Non-pigmented ciliary epithelial cell (primary cell): Measurements from ENCODE around the gene TEDC2.
"Not testable (repeated sequence)": the region's sequence is repeated elsewhere in the genome, so short reads cannot be mapped to it uniquely, and the experiment has no call there.

ENCODE experiments used
- DNase-seq: peaks from one replicate; pipeline ENCODE4 v3.0.0-alpha.2; 2010; ENCODE audit warnings: low read depth

TEDC2 gene

GRCh38 chr16:2477327-2477726 is 17.4 kb downstream of the TEDC2 start:
- DNase-seq = no peak

GRCh38 chr16:2478279-2478678 is 18.4 kb downstream of the TEDC2 start:
- DNase-seq = no peak

DNA sequence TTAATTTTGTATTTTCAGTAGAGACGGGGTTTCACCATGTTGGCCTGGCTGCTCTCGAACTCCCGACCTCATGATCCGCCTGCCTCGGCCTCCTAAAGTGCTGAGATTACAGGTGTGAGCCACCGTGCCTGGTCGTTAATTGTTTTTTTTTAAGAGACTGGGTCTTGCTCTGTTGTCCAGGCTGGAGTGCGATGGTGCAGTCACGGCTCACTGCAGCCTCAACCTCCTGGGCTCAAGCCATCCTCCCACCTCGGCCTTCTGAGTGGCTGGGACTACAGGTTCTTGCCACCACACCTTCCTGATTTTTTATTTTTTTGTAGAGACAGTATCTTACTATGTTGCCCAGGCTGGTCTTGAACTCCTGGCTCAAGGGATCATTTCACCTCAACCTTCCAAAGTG is 20.1 kb downstream of the TEDC2 start:
- DNase-seq = not testable (repeated sequence)

DNA sequence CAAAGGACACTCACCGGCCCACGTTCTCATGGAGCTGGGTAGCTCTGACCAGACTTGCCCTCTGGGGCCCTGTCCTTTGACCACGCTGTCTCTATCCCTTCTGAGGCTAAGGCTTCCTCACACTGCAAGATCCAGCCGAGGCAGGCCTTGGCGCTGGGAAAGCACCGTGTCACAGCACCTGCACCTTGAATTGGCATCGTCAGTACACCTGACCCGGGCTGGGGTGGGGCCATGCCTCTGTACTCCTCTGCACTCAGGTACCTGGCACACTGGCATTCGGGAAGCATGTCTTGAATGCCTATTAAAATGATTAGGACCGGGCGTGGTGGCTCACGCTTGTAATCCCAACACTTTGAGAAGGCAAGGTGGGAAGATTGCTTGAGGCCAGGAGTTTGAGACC is 21.0 kb downstream of the TEDC2 start:
- DNase-seq = no peak

DNA sequence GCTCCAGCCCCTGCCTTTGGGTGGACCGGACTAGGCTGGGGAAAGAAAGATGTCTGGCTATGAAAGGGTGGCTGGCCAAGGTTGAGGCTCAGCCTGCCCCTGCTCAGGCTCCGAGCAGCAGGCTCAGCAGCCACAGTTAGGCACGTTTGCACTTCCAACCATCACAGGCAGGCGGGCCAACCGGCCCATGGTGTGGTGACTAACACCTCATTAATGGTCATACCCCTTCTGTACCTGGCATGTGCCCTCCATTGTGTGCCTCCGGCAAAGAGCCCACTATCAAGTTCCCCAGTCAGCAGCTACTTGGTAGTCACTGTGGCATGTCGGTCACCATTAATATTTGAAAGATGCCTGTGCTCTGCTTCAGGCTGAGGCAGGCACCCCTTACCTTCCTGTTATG is 21.8 kb downstream of the TEDC2 start:
- DNase-seq = no peak

DNA sequence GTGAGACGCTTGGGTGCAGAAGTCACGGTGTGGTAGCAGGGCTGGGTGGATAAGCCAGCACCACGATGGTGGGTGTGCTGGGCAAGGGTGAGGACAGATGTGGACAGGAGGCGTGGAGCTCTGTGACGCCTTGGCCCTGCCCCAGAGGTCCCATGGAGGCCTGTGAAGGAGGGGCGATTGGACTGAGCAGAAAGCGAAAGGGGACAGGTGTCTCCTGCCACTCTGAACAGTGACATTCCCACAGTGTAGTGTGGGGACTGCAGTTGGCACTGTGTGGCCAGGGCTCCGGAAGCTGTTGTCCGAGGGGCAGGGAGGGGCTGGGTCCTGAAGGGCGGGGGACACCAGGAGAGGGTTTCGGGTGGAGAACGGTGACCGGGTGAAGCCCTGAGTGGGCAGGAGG is 22.3 kb downstream of the TEDC2 start:
- DNase-seq = no peak

DNA sequence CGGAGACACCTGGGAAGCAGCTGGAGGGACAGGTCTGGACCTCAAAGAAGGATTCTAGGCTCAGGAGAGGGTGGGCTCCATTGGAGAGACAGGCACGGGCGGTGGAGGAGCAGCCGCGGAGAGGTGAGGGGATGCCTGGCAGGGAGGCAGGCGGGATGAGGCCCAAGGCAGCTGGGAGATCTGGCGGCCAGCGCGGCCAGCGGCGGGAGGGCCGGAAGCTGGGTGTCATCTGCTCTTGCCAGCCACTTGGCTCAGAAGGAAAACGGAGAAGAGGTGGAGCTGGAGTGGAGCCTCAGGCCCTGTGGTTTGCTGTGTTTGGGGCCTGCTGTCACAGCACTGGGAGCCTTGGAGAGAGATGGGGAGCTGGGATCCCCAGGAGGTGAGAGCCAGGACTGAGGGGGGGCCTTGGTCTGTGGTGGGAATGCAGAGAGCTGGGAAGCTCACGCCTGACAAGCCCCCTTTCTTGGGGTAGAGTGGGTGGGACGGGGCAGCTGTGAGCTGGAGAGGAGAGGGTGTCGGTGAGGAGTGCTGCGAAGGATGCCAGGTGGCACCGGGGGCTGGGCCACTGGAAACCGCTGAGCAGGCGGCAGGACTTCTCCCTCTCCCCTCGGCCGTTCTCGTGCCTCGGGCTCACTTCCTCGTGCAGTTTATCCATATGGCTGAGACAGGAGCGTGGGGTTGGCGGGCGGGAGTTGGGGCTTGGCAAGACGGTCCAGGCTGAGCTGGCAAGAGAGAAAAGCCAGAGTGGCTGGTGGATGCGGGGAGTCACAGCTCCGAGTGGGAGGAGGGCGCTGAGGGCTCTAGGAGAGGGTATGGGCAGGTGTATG is 23.0 kb downstream of the TEDC2 start:
- no peak for DNase-seq

DNA sequence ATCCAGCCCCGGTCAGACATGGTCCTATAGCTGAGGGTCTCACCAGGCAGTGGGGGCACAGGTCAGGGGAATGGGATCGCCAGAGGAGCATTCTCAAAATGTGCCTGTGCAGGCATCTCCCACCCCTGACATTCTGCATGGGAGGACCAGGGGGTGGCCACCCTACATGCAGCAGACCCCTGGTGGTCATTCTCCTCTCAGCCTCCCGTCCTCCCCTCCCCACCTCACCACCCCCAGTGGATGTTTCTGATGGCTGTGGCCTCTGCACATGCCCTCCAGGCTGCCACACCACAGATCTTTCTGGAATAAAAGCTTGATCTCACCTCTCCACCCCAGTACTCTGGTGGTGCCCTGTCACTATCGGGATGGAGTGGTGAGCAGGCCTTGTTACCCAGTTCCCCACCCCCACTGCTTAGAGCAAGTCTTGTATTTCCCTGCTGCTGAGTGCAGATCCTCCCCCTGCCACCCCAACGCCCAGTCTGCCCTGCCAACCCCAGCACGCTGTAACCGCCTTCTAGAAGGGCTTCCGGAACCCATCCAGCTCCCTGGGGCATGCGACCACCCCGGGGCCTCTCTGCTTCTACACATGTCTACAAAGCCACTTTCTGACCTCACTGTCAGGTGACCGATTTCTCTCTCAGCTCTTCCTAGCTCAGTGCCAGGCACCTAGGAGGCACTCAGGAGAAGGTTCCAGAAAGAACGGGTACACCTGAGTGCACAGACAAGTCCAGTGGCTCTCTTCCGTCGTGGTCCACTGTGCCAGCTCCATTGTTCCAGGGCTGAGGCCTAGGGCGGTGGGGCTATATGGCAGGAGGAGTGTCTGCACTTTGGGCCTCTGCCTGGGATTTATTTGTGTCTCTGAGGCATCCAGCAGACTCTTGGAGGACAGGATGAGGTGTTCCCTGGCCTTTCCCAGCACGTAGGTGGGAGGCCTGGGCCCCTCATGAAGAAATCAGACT is 24.3 kb downstream of the TEDC2 start:
- DNase-seq = no peak

- DNase-seq = no peak
Measured at GRCh38 chr16:2484898-2485508, 25.1 kb downstream of the TEDC2 start.

DNA sequence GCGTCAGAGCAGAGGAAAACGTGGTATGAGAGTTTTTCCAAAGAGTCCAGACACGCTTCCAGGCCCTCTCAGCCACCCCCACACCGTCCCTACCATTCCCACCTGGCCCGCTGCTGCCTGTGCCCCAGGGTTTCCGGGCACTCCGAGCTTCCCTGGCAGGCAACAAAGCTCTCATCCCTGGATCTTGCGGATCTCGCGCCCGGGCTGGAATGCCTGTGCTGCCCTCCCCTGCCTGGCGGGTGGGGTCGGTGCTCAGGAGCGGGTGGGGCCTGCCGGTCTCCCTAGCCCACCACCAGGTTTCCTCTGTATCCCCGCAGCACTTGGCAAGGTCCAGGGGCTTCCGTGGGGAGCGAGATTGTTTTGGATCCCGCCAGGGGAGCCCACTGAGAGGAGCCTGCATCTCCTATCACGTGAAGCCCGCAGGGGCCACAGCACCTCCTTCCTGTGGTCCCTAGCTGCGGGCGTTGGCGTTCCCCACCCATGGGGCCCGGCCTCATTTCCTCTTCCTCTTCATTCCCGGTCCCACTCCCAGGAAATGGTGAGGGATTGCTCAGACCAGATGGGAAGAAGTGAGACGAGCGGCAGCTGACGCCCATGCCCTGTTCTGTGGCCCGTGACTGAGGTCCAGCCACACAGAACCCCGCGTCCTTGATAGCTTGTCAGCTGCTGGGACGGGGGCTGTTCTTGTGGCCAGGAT is 26.1 kb downstream of the TEDC2 start:
- no peak for DNase-seq

GRCh38 chr16:2486645-2487516 is 27.0 kb downstream of the TEDC2 start:
- DNase-seq = no peak

DNA sequence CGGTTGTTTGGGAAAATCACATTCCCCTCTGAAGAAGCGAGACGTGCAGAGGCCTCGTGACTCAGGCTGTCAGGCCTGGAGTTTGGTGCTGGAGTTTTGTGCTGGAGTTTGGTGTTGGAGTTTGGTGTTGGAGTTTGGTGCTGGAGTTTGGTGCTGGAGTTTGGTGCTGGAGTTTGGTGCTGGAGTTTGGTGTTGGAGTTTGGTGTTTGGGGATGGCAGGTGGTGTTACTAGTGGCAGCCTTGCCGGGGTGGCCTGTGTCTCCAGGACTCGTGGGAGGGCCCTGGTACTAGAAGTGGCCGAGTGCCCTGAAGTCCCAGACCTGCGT is 27.6 kb downstream of the TEDC2 start:
- no peak for DNase-seq

GRCh38 chr16:2487903-2488531 is 28.1 kb downstream of the TEDC2 start:
- DNase-seq = no peak

DNA sequence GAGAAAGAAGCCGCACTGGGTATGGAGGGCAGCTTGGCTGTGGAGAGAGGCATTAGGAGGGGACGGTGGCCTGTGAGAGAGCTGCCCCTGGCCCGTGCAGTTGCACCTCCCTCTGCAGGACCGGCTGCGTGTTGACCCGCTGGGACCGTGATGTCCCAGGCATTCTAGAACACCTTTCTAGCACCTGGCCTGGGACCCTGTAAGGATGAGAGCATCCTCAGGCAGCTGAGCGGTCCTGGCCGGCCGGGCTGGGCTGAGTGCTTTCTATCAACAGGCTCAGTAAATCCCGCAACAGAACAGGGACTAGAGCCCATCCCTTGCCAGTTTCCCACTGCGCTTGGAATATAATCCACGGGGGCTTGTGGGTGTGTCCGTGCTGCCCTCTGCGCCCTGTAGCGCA is 29.7 kb downstream of the TEDC2 start:
- DNase-seq = no peak

DNA sequence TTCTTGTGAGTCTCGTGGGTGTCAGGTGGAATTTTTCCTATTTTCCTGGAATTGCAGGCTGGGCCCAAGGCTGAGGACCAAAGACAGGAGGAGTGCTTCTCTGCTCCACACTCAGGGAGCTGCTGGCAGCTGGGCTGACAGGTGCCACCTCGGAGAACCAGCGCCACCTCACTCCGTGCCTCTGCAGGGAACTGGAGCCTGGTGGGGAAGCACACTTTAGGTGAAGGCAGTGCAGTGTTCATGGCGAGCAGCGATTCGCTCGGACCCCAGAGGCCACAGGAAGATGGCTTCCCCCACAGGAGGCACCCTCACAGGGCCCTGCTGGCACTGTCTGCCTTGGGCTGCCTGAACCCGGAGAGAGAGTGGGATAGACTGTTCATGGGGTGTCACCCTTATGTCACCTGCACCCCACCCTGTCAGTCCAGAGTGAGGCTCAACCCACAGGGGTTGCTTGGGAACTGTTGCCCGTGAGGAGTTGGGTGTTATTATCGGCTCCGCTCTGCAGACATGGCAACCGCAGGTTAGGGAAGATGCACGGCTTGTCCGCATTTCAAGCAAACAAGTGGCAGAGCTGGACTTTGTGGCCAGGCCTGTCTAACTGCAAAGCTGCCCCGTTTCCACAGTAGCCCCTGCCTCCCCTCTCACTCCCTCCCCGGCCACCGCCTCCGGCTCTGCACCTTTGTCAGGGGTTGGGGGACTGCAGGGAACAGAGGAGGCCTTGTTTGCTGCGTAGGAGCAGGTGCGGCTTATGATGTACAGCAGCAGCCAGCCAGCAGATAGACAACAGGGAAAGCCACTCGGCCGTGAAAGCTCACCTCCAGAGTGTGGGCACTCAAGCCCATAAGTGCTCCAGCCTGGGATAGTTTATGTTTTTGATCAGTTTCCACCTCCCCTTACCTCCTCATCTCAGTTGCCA is 30.5 kb downstream of the TEDC2 start:
- DNase-seq = no peak

DNA sequence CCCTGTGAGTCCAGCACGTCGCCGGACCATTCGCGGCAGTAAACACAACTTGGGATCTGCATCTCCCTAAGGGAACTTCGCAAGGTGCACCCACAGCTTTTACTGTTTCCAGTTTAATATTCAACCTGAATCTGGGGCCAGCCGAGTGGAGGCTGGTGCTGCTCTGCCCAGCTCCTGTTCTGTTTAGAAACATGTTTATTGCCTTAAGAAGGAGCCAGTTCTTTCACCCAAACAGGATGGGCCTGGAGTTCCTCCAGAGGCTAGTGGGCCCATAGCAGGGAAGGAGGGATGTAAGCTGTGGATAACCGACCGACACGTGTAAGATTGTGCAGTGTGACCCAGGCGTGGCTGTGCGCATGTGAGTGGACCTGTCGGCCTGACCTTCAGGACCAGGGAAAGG is 32.4 kb downstream of the TEDC2 start:
- DNase-seq = no peak

- no peak for DNase-seq
Measured at GRCh38 chr16:2493605-2494004, 33.7 kb downstream of the TEDC2 start.

DNA sequence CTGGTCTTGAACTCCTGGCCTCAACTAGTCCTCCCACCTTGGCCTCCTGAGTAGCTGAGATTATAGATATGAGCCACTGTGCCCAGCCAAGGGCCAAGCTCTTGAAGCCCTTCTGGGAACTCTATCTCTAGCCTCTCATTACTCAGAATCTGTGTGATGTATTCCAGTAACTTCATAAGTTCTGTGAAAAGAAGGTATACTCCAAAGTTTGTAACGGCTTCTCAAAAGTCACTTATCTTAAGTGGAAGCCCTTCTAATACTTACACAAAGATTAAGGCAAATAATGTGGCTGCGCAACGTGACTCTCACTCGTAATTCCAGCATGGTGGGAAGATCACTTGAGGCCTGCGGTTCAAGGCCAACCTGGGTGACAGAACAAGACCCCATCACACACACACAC is 34.7 kb downstream of the TEDC2 start:
- DNase-seq = no peak

DNA sequence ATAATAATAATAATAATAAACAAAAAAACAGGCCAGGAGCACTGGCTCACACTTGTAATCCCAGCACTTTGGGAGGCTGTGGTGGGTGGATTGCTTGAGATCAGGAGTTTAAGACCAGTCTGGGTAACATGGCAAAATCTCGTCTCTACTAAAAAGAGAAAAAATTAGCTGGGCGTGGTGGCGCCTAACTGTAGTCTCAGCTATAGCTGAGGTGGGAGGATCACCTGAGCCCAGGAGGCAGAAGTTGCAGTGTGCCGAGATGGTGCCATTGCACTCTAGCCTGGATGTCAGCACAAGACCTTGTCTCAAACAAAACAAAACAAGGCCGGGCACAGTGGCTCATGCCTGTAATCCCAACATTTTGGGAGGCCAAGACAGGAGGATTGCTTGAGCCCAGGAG is 35.1 kb downstream of the TEDC2 start:
- DNase-seq = no peak
